H9 (cell line): ENCODE data around the gene MTHFD1L. TPM values are rescaled to one million over a fixed set of nuclear protein-coding genes. Genes with fewer than 3 reads are reported as not detected.

ENCODE experiments used
- DNase-seq: peaks from one replicate; pipeline ENCODE4 v3.0.0-alpha.2; 2017
- H2AFZ ChIP-seq: one replicate; pipeline ENCODE4 v1.6.1; 2013; ENCODE audit warnings: mild to moderate bottlenecking, low read length, control low read depth, moderate library complexity
- H2AK5ac ChIP-seq: 2 replicates; pipeline ENCODE4 v1.6.1; 2013; ENCODE audit warnings: low read length, control low read depth, mixed read lengths; ENCODE audit not compliant: insufficient read length
- H2BK120ac ChIP-seq: one replicate; pipeline ENCODE4 v1.6.1; 2013; ENCODE audit warnings: low read depth, mild to moderate bottlenecking, low read length, control low read depth, inconsistent platforms; ENCODE audit not compliant: poor library complexity, severe bottlenecking
- H2BK12ac ChIP-seq: 2 replicates; pipeline ENCODE4 v1.6.1; 2013; ENCODE audit warnings: low read length, control low read depth, mixed read lengths, low read depth; ENCODE audit not compliant: insufficient read length
- H2BK15ac ChIP-seq: 2 replicates; pipeline ENCODE4 v1.6.1; 2013; ENCODE audit warnings: low read depth, low read length, control low read depth
- H2BK20ac ChIP-seq: one replicate; pipeline ENCODE4 v1.6.1; 2013; ENCODE audit warnings: low read depth, mild to moderate bottlenecking, low read length, control low read depth, inconsistent platforms; ENCODE audit not compliant: poor library complexity, severe bottlenecking
- H2BK5ac ChIP-seq: 2 replicates; pipeline ENCODE4 v1.6.1; 2013; ENCODE audit warnings: low read length, control low read depth, mixed read lengths; ENCODE audit not compliant: insufficient read length
- H3K14ac ChIP-seq: 2 replicates; pipeline ENCODE4 v1.6.1; 2013; ENCODE audit warnings: low read length, control low read depth; ENCODE audit not compliant: insufficient read depth
- H3K18ac ChIP-seq: 2 replicates; pipeline ENCODE4 v1.6.1; 2013; ENCODE audit warnings: low read depth, mild to moderate bottlenecking, mixed read lengths, low read length, control low read depth; ENCODE audit not compliant: insufficient read length
- H3K23ac ChIP-seq: 2 replicates; pipeline ENCODE4 v1.6.1; 2013; ENCODE audit warnings: low read length, control low read depth, mixed read lengths, low read depth; ENCODE audit not compliant: insufficient read length
- H3K23me2 ChIP-seq: 2 replicates; pipeline ENCODE4 v1.6.1; 2013; ENCODE audit warnings: low read depth, mild to moderate bottlenecking, mixed read lengths, low read length, control low read depth; ENCODE audit not compliant: insufficient read length, poor library complexity, severe bottlenecking
- H3K27ac ChIP-seq: 2 replicates; pipeline ENCODE4 v1.5.1; 2013; ENCODE audit warnings: low read length, control low read depth, mixed read lengths, low read depth; ENCODE audit not compliant: insufficient read length
- H3K27me3 ChIP-seq: 2 replicates; pipeline ENCODE4 v1.6.1; 2013; ENCODE audit warnings: low read length, control low read depth, inconsistent platforms; ENCODE audit not compliant: insufficient read depth
- H3K4ac ChIP-seq: 2 replicates; pipeline ENCODE4 v1.6.1; 2013; ENCODE audit warnings: low read depth, mild to moderate bottlenecking, control low read depth, inconsistent platforms, low read length, moderate library complexity
- H3K4me1 ChIP-seq: 2 replicates; pipeline ENCODE4 v1.6.1; 2013; ENCODE audit warnings: low read length, control low read depth, inconsistent platforms; ENCODE audit not compliant: insufficient read depth
- H3K4me2 ChIP-seq: 2 replicates; pipeline ENCODE4 v1.6.1; 2013; ENCODE audit warnings: low read length, control low read depth, mixed read lengths; ENCODE audit not compliant: insufficient read length, insufficient read depth
- H3K56ac ChIP-seq: 2 replicates; pipeline ENCODE4 v1.6.1; 2013; ENCODE audit warnings: low read depth, mild to moderate bottlenecking, mixed read lengths, low read length, control low read depth; ENCODE audit not compliant: insufficient read length
- H3K79me1 ChIP-seq: 2 replicates; pipeline ENCODE4 v1.6.1; 2013; ENCODE audit warnings: low read depth, mild to moderate bottlenecking, moderate library complexity, low read length, control low read depth, inconsistent platforms; ENCODE audit not compliant: insufficient read depth, poor library complexity, severe bottlenecking
- H3K79me2 ChIP-seq: 2 replicates; pipeline ENCODE4 v1.6.1; 2013; ENCODE audit warnings: low read length, control low read depth, inconsistent platforms; ENCODE audit not compliant: insufficient read depth
- H3K9ac ChIP-seq: 2 replicates; pipeline ENCODE4 v1.6.1; 2013; ENCODE audit warnings: low read length, control low read depth, mixed read lengths; ENCODE audit not compliant: insufficient read length; ENCODE audit errors: extremely low read depth
- H3K9me3 ChIP-seq: one replicate; pipeline ENCODE4 v1.6.1; 2013; ENCODE audit warnings: low read depth, low read length, inconsistent platforms; ENCODE audit not compliant: control insufficient read depth
- H3T11ph ChIP-seq: one replicate; pipeline ENCODE4 v1.6.1; 2013; ENCODE audit warnings: mild to moderate bottlenecking, low read length, control low read depth, inconsistent platforms
- H4K20me1 ChIP-seq: one replicate; pipeline ENCODE4 v1.6.1; 2013; ENCODE audit not compliant: control insufficient read depth, insufficient read length, insufficient read depth
- H4K5ac ChIP-seq: 2 replicates; pipeline ENCODE4 v1.6.1; 2013; ENCODE audit warnings: low read depth, mild to moderate bottlenecking, mixed read lengths, low read length, control low read depth; ENCODE audit not compliant: insufficient read length
- H4K8ac ChIP-seq: replicated peaks from 2 replicates; pipeline ENCODE4 v1.6.1; 2013; ENCODE audit warnings: low read length, control low read depth, mixed read lengths, low read depth; ENCODE audit not compliant: insufficient read length
- H4K91ac ChIP-seq: 2 replicates; pipeline ENCODE4 v1.6.1; 2013; ENCODE audit warnings: low read depth, mild to moderate bottlenecking, moderate library complexity, mixed read lengths, low read length, control low read depth; ENCODE audit not compliant: insufficient read length
- H3K27ac Mint-ChIP-seq, 3 experiments: 2 replicates in 2 of 3; 3 replicates in 1 of 3; pipeline ENCODE4 v1.8.0; 2020 to 2021; ENCODE audit warnings: mixed read lengths in 3 of 3, mild to moderate bottlenecking in 1 of 3, moderate library complexity in 1 of 3
- H3K27me3 Mint-ChIP-seq: 2 replicates; pipeline ENCODE4 v1.8.0; 2021; ENCODE audit warnings: low read depth, mild to moderate bottlenecking, moderate library complexity, mixed read lengths
- H3K36me3 Mint-ChIP-seq, 3 experiments: 2 replicates in 2 of 3; 3 replicates in 1 of 3; pipeline ENCODE4 v1.8.0; 2020 to 2021; ENCODE audit warnings: low read depth in 3 of 3, mixed read lengths in 3 of 3; ENCODE audit not compliant: insufficient read depth in 1 of 3
- H3K4me1 Mint-ChIP-seq, 2 experiments: 2 replicates each; pipeline ENCODE4 v1.8.0; 2020; ENCODE audit warnings: mixed read lengths in 2 of 2
- H3K4me3 Mint-ChIP-seq, 2 experiments: 2 replicates in 1 of 2; 3 replicates in 1 of 2; pipeline ENCODE4 v1.8.0; 2020 to 2021; ENCODE audit warnings: mild to moderate bottlenecking in 2 of 2, mixed read lengths in 2 of 2, moderate library complexity in 1 of 2
- H3K9me3 Mint-ChIP-seq, 2 experiments: 2 replicates in 1 of 2; 3 replicates in 1 of 2; pipeline ENCODE4 v1.8.0; 2020; ENCODE audit warnings: mild to moderate bottlenecking in 2 of 2, mixed read lengths in 2 of 2, moderate library complexity in 1 of 2
- CTCF ChIP-seq: fragments of 200-600 bp; sonication (generic); conservative IDR thresholded peaks from 3 replicates; pipeline ENCODE4 v1.8.0; 2021; ENCODE audit warnings: antibody characterized with exemption, mild to moderate bottlenecking
- WGBS: extraction: QIAGEN DNeasy Blood & Tissue Kit; methylation state at CpG from one replicate; pipeline ENCODE4 v1.1.7; 2013; ENCODE audit warnings: missing lambda C conversion rate, low lambda C conversion rate, mixed read lengths; ENCODE audit not compliant: insufficient read length; ENCODE audit errors: extremely low coverage; 5-methylcytosine and 5-hydroxymethylcytosine counted together
- total RNA-seq: library from RNA; stranded (reverse); gene quantifications from 2 replicates; pipeline ENCODE4 v1.2.1, GENCODE V29; 2021

MTHFD1L gene
- total RNA-seq, 1 experiment from 2014 or later = 90.2 TPM

- Histone ChIP-seq H3K27me3 (no peaks in the 10 kb centered on the region), H4K8ac (no peak overlapping the region), H3K56ac (no peak overlapping the region), H4K5ac (no peak overlapping the region), H3T11ph (no peak overlapping the region), H3K79me1 (no peaks in the 10 kb centered on the region), H3K23ac (no peak overlapping the region), H3K79me2 (no peaks in the 10 kb centered on the region), H3K14ac (no peak overlapping the region), H2BK12ac (no peak overlapping the region), H2BK15ac (no peak overlapping the region), H3K9ac (no peak overlapping the region), H2AFZ (no peak overlapping the region), H4K20me1 (no peaks in the 10 kb centered on the region), H2AK5ac (no peak overlapping the region), H3K4ac (no peak overlapping the region), H2BK5ac (no peak overlapping the region), H3K27ac (no peak overlapping the region), H2BK120ac (no peak overlapping the region), H3K4me2 (no peak overlapping the region), H2BK20ac (no peak overlapping the region), H3K4me1 (no peaks in the 10 kb centered on the region; the same call in 1 of the 2 replicates), H3K9me3 (no peaks in the 10 kb centered on the region), H4K91ac (no peak overlapping the region), H3K18ac (no peak overlapping the region), H3K23me2 (no peaks in the 10 kb centered on the region)
- no peaks in the 10 kb centered on the region; a peak in 1 of 5 replicates for H3K9me3 Mint-ChIP-seq
- no peak for DNase-seq
- no peak for TF ChIP-seq CTCF
- WGBS = no CpG with 5 or more reads among the region's 5 CpGs
- H3K4me1 Mint-ChIP-seq = peaks cover 28 to 44% of the 10 kb centered on the region in 2 experiments
- H3K36me3 Mint-ChIP-seq = peaks cover 41 to 47% (median 43%) of the 10 kb centered on the region in 3 experiments
- no peaks in the 10 kb centered on the region for H3K27me3 Mint-ChIP-seq
- peak overlapping the region in 1 of 3 experiments; percentile 48; a peak in 2 of 7 replicates for H3K27ac Mint-ChIP-seq
- H3K4me3 Mint-ChIP-seq = no peak overlapping the region
These were observed 227.1 kb downstream of the MTHFD1L start for GRCh38 chr6:151092591-151092990.
